C4-2B (cell line): ENCODE results near the gene PGM2.

Experiments used
- CTCF ChIP-seq: fragments of 450-650 bp; conservative IDR thresholded peaks from 2 replicates; pipeline ENCODE4 v1.5.1; 2017; ENCODE audit warnings: mild to moderate bottlenecking
- ZFX ChIP-seq: fragments of 450-650 bp; IDR thresholded peaks from 2 replicates; pipeline ENCODE4 v1.6.1; 2017

- TF ChIP-seq CTCF (no peak), ZFX (no peak)
These were observed 40.6 kb downstream of the PGM2 start for GRCh38 chr4:37867102-37867501.
